Measurements from ENCODE around the gene SEC61A1. TPM values are rescaled to one million over a fixed set of nuclear protein-coding genes. Genes with fewer than 3 reads are reported as not detected.
A peak's percentile ranks its signal among the peaks of the same experiment; 100 is the strongest.

Gene SEC61A1
- polyA plus RNA-seq, 3 donors = 62.8 to 136 (median 114) TPM

- Histone ChIP-seq H2AFZ (ENCODE audit: insufficient read depth, low read depth, low read length, poor library complexity, severe bottlenecking) (no peak overlapping the region), H3K27me3 (ENCODE audit: control insufficient read depth in 2 of 2, insufficient read depth in 2 of 2, low read length in 2 of 2) (no peaks in the 10 kb centered on the region), H3K9ac (ENCODE audit: insufficient read depth, low read length, poor library complexity, severe bottlenecking) (no peak overlapping the region), H3K9me3 (replicated peaks in 1 of 2; ENCODE audit: control insufficient read depth in 1 of 2, insufficient read depth in 1 of 2, low read length in 2 of 2) (no peaks in the 10 kb centered on the region), H3K27ac (ENCODE audit: low read depth in 1 of 2, low read length in 2 of 2) (no peak overlapping the region), H3K79me2 (ENCODE audit: insufficient read depth, low read length) (no peaks in the 10 kb centered on the region), H3K4me3 (replicated peaks in 1 of 3; ENCODE audit: low read depth in 2 of 3, low read length in 3 of 3) (no peak overlapping the region), H3K36me3 (replicated peaks in 1 of 2; ENCODE audit: control insufficient read depth in 1 of 2, insufficient read depth in 2 of 2, low read length in 2 of 2) (peaks cover 28 to 62% of the 10 kb centered on the region in 2 donors), H3K4me2 (replicated peaks; ENCODE audit: extremely low read depth, low read length, poor library complexity, severe bottlenecking) (no peak overlapping the region), H4K20me1 (ENCODE audit: insufficient read depth, low read length) (no peaks in the 10 kb centered on the region), H3K4me1 (ENCODE audit: control insufficient read depth in 1 of 2, insufficient read depth in 2 of 2, low read length in 2 of 2) (no peaks in the 10 kb centered on the region)
- H3K9me3 Mint-ChIP-seq = no peaks in the 10 kb centered on the region
- no peak for TF ChIP-seq CTCF (IDR thresholded peaks at IDR 0.05)
- WGBS (ENCODE audit: insufficient coverage) = no CpG with 5 or more reads among the region's 1 CpG
- H3K27ac Mint-ChIP-seq = no peak overlapping the region
- H3K4me3 Mint-ChIP-seq = no peak overlapping the region
- peaks cover 52 to 58% of the 10 kb centered on the region in 2 donors for H3K36me3 Mint-ChIP-seq
- intact Hi-C loops (cut with micrococcal nuclease) = no loop called here
- DNase-seq = no peak
- H3K27me3 Mint-ChIP-seq (ENCODE audit: low read depth in 3 of 3) = no peaks in the 10 kb centered on the region
- no peaks in the 10 kb centered on the region for H3K4me1 Mint-ChIP-seq
Observed at GRCh38 chr3:128089135-128089534, 36.9 kb downstream of the SEC61A1 start.

GRCh38 chr3:128091586-128091985 lies 39.3 kb downstream of the SEC61A1 start:
- no peak overlapping the region for H3K27ac ChIP-seq (ENCODE audit: low read depth in 1 of 2, low read length in 2 of 2)
- H3K4me1 ChIP-seq (ENCODE audit: control insufficient read depth in 1 of 2, insufficient read depth in 2 of 2, low read length in 2 of 2) = no peaks in the 10 kb centered on the region
- DNase-seq = no peak
- no peaks in the 10 kb centered on the region for H3K9me3 ChIP-seq (replicated peaks in 1 of 2; ENCODE audit: control insufficient read depth in 1 of 2, insufficient read depth in 1 of 2, low read length in 2 of 2)
- intact Hi-C loops (cut with micrococcal nuclease) = loop anchor here in 1 of 2 donors (10.0 kb wide), 3 partner anchors 233 to 513 kb away; partner anchors contain the start of gene GATA2
- H3K79me2 ChIP-seq (ENCODE audit: insufficient read depth, low read length) = no peaks in the 10 kb centered on the region
- Mint-ChIP-seq H3K4me1 (no peaks in the 10 kb centered on the region), H3K9me3 (peaks cover 0 to 1% (median 0%) of the 10 kb centered on the region in 7 donors), H3K27me3 (ENCODE audit: low read depth in 3 of 3) (no peaks in the 10 kb centered on the region), H3K27ac (peak overlapping the region in 1 of 7 donors; percentile 61), H3K4me3 (no peak overlapping the region), H3K36me3 (peaks cover 50 to 57% of the 10 kb centered on the region in 2 donors)
- no CpG with 5 or more reads among the region's 2 CpGs for WGBS (ENCODE audit: insufficient coverage)
- no peak overlapping the region for H3K9ac ChIP-seq (ENCODE audit: insufficient read depth, low read length, poor library complexity, severe bottlenecking)
- no peaks in the 10 kb centered on the region for H3K27me3 ChIP-seq (ENCODE audit: control insufficient read depth in 2 of 2, insufficient read depth in 2 of 2, low read length in 2 of 2)
- no peak overlapping the region for H3K4me2 ChIP-seq (replicated peaks; ENCODE audit: extremely low read depth, low read length, poor library complexity, severe bottlenecking)
- H3K36me3 ChIP-seq (replicated peaks in 1 of 2; ENCODE audit: control insufficient read depth in 1 of 2, insufficient read depth in 2 of 2, low read length in 2 of 2) = peaks cover 31 to 60% of the 10 kb centered on the region in 2 donors
- no peaks in the 10 kb centered on the region for H4K20me1 ChIP-seq (ENCODE audit: insufficient read depth, low read length)
- no peak overlapping the region for H3K4me3 ChIP-seq (replicated peaks in 1 of 3; ENCODE audit: low read depth in 2 of 3, low read length in 3 of 3)
- no peak overlapping the region for H2AFZ ChIP-seq (ENCODE audit: insufficient read depth, low read depth, low read length, poor library complexity, severe bottlenecking)
- no peak for TF ChIP-seq CTCF (IDR thresholded peaks at IDR 0.05)

All from CD14-positive monocyte (primary cell).